Measurements from ENCODE around the gene TFCP2.

The TFCP2 gene

GRCh38 chr12:51087818-51088217 is 85.1 kb downstream of the TFCP2 start:
- ChIA-PET CTCF (no interaction called here), POLR2A (no interaction called here)
- TF ChIP-seq LEF1 (IDR thresholded peaks at IDR 0.05; ENCODE audit: borderline replicate concordance): no peak
- TF ChIP-seq FOXA1 (IDR thresholded peaks at IDR 0.05): no peak
- no peak for TF ChIP-seq BHLHE40 (IDR thresholded peaks at IDR 0.05; ENCODE audit: borderline replicate concordance)
- no peak for TF ChIP-seq ARNT (IDR thresholded peaks at IDR 0.05)
- TF ChIP-seq FOXM1 (IDR thresholded peaks at IDR 0.05; ENCODE audit: borderline replicate concordance): no peak
- TF ChIP-seq ELF4 (IDR thresholded peaks at IDR 0.05): no peak
- TF ChIP-seq NFRKB (IDR thresholded peaks at IDR 0.05): no peak
- no peak for TF ChIP-seq L3MBTL2 (conservative IDR thresholded peaks at IDR 0.05)
- TF ChIP-seq PKNOX1 (IDR thresholded peaks at IDR 0.05): no peak
- no peak for TF ChIP-seq SUZ12 (IDR thresholded peaks at IDR 0.05)
- TF ChIP-seq FOXK2 (IDR thresholded peaks at IDR 0.05): no peak
- TF ChIP-seq SP1 (IDR thresholded peaks at IDR 0.05): no peak
- DNase-seq (ENCODE audit: extremely low spot score): no peak

GRCh38 chr12:51086933-51087332 is 86.0 kb downstream of the TFCP2 start:
- CTCF ChIA-PET: interaction anchor here (0.6 kb wide), 1 partner anchor 42 kb away, joined by 3 read pairs; no protein-coding TSS in a partner anchor
- DNase-seq (ENCODE audit: extremely low spot score): no peak
- no peak for TF ChIP-seq ARNT (IDR thresholded peaks at IDR 0.05)
- TF ChIP-seq SP1 (IDR thresholded peaks at IDR 0.05): no peak
- TF ChIP-seq ELF4 (IDR thresholded peaks at IDR 0.05): no peak
- no peak for TF ChIP-seq HDGF (IDR thresholded peaks at IDR 0.05; ENCODE audit: borderline replicate concordance)
- TF ChIP-seq NFRKB (IDR thresholded peaks at IDR 0.05): no peak
- no peak for TF ChIP-seq FOXM1 (IDR thresholded peaks at IDR 0.05; ENCODE audit: borderline replicate concordance)
- TF ChIP-seq L3MBTL2 (conservative IDR thresholded peaks at IDR 0.05): no peak
- no peak for TF ChIP-seq CTBP1 (IDR thresholded peaks at IDR 0.05; ENCODE audit: borderline replicate concordance)
- TF ChIP-seq LEF1 (IDR thresholded peaks at IDR 0.05; ENCODE audit: borderline replicate concordance): no peak
- TF ChIP-seq SUZ12 (IDR thresholded peaks at IDR 0.05): no peak
- no peak for TF ChIP-seq FOXK2 (IDR thresholded peaks at IDR 0.05)
- no peak for TF ChIP-seq TARDBP (IDR thresholded peaks at IDR 0.05)
- no peak for TF ChIP-seq FOXA1 (IDR thresholded peaks at IDR 0.05)
- no peak for TF ChIP-seq PKNOX1 (IDR thresholded peaks at IDR 0.05)
- TF ChIP-seq BHLHE40 (IDR thresholded peaks at IDR 0.05; ENCODE audit: borderline replicate concordance): no peak
- no peak for TF ChIP-seq ZNF384 (IDR thresholded peaks at IDR 0.05)
- POLR2A ChIA-PET: no interaction called here

GRCh38 chr12:51085757-51086156 is 87.2 kb downstream of the TFCP2 start:
- ChIA-PET POLR2A (no interaction called here), CTCF (no interaction called here)
- TF ChIP-seq ELF4 (IDR thresholded peaks at IDR 0.05) (no peak), BHLHE40 (IDR thresholded peaks at IDR 0.05; ENCODE audit: borderline replicate concordance) (no peak), ZNF384 (IDR thresholded peaks at IDR 0.05) (no peak), TARDBP (IDR thresholded peaks at IDR 0.05) (no peak), FOXM1 (IDR thresholded peaks at IDR 0.05; ENCODE audit: borderline replicate concordance) (no peak), L3MBTL2 (conservative IDR thresholded peaks at IDR 0.05) (no peak), LEF1 (IDR thresholded peaks at IDR 0.05; ENCODE audit: borderline replicate concordance) (no peak), PKNOX1 (IDR thresholded peaks at IDR 0.05) (no peak), FOXA1 (IDR thresholded peaks at IDR 0.05) (no peak), CTBP1 (IDR thresholded peaks at IDR 0.05; ENCODE audit: borderline replicate concordance) (no peak), SUZ12 (IDR thresholded peaks at IDR 0.05) (no peak), NFRKB (IDR thresholded peaks at IDR 0.05) (no peak), ARNT (IDR thresholded peaks at IDR 0.05) (no peak), FOXK2 (IDR thresholded peaks at IDR 0.05) (no peak), SP1 (IDR thresholded peaks at IDR 0.05) (no peak)
- no peak for DNase-seq (ENCODE audit: extremely low spot score)

GRCh38 chr12:51083126-51083833 is 89.7 kb downstream of the TFCP2 start, which contains the start of gene CSRNP2:
Gene CSRNP2, minus strand, starts transcription at chr12:51083596. Its CDS starts 7,035 bp downstream, at chr12:51076561.
- ChIA-PET POLR2A (interaction anchor here (0.6 to 1.7 kb wide), 21 partner anchors 8 to 278 kb away, joined by 3 to 8 read pairs (median 4); partner anchors contain the start of genes DAZAP2, LETMD1 and POU6F1), CTCF (interaction anchor here (0.6 to 1.7 kb wide), 3 partner anchors 258 to 789 kb away, joined by 3 to 5 read pairs (median 5); no protein-coding TSS in a partner anchor)
- TF ChIP-seq ARNT (IDR thresholded peaks at IDR 0.05): no peak
- TF ChIP-seq L3MBTL2 (conservative IDR thresholded peaks at IDR 0.05): 0 out of 2 replicates have a peak, but pooled peaks have one; percentile 31
- peak; percentile 83 for TF ChIP-seq ELF4 (IDR thresholded peaks at IDR 0.05)
- DNase-seq (ENCODE audit: extremely low spot score): peak; percentile 97

- CTCF ChIA-PET: interaction anchor here (1.7 kb wide), 1 partner anchor 259 kb away, joined by 5 read pairs; no protein-coding TSS in a partner anchor
- TF ChIP-seq L3MBTL2 (conservative IDR thresholded peaks at IDR 0.05): peak; percentile 61
- TF ChIP-seq ELF4 (IDR thresholded peaks at IDR 0.05): no peak
- peak; percentile 37 for DNase-seq (ENCODE audit: extremely low spot score)
- POLR2A ChIA-PET: interaction anchor here (0.6 to 1.7 kb wide), 16 partner anchors 9 to 279 kb away, joined by 3 to 7 read pairs (median 4); partner anchors contain the start of gene DAZAP2
Observed at GRCh38 chr12:51082561-51083125, 90.3 kb downstream of the TFCP2 start.

- CTCF ChIA-PET: no interaction called here
- POLR2A ChIA-PET: interaction anchor here (1.3 to 1.4 kb wide), 2 partner anchors 30 to 260 kb away, joined by 3 to 4 read pairs; no protein-coding TSS in a partner anchor
Observed at GRCh38 chr12:51081421-51081820, 91.5 kb downstream of the TFCP2 start.

More at GRCh38 chr12:51081421-51081820, 91.5 kb downstream of the TFCP2 start:
- TF ChIP-seq FOXM1 (IDR thresholded peaks at IDR 0.05; ENCODE audit: borderline replicate concordance) (no peak), SP1 (IDR thresholded peaks at IDR 0.05) (no peak), LEF1 (IDR thresholded peaks at IDR 0.05; ENCODE audit: borderline replicate concordance) (no peak), ELF4 (IDR thresholded peaks at IDR 0.05) (no peak), TARDBP (IDR thresholded peaks at IDR 0.05) (no peak)
- DNase-seq (ENCODE audit: extremely low spot score): no peak

Data from HEK293T (cell line).